GM18498 (cell line): ENCODE results near the gene IP6K3.

Experiments used
- ATAC-seq: cut with Tn5 transposase; IDR thresholded peaks from one replicate; pipeline ENCODE4 v1.9.1; 2021; ENCODE audit warnings: mild to moderate bottlenecking, moderate library complexity; ENCODE audit not compliant: unreplicated experiment

Gene IP6K3

GRCh38 chr6:33777398-33778388 lies 31.0 kb upstream of the IP6K3 start:
- ATAC-seq, result no peak

DNA sequence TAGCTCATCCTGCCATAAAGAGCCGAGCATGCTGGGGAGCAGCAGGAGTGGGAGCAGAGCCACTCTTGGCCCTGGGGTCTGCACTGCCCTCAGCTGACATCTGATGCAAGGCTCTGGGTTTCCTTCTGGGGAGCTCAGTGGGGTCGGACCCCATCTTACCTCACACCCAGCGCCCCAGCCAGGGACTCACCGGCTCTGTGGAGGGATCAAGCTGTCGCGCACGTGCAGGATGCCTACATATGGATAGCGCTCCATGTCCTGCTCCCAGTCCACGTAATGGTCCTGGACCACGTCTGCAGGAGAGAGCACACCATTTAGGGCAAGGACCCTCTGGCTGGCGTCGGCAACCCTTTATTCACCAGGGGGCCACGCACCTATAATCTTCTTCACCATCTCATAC lies 30.1 kb upstream of the IP6K3 start:
- ATAC-seq, result no peak

GRCh38 chr6:33776186-33776585 lies 29.5 kb upstream of the IP6K3 start:
- no peak for ATAC-seq

GRCh38 chr6:33774774-33775173 lies 28.1 kb upstream of the IP6K3 start:
- no peak for ATAC-seq

- no peak for ATAC-seq
Measured at GRCh38 chr6:33772902-33773472, 26.3 kb upstream of the IP6K3 start.

- ATAC-seq, result no peak
Measured at GRCh38 chr6:33772082-33772830, 25.6 kb upstream of the IP6K3 start.

DNA sequence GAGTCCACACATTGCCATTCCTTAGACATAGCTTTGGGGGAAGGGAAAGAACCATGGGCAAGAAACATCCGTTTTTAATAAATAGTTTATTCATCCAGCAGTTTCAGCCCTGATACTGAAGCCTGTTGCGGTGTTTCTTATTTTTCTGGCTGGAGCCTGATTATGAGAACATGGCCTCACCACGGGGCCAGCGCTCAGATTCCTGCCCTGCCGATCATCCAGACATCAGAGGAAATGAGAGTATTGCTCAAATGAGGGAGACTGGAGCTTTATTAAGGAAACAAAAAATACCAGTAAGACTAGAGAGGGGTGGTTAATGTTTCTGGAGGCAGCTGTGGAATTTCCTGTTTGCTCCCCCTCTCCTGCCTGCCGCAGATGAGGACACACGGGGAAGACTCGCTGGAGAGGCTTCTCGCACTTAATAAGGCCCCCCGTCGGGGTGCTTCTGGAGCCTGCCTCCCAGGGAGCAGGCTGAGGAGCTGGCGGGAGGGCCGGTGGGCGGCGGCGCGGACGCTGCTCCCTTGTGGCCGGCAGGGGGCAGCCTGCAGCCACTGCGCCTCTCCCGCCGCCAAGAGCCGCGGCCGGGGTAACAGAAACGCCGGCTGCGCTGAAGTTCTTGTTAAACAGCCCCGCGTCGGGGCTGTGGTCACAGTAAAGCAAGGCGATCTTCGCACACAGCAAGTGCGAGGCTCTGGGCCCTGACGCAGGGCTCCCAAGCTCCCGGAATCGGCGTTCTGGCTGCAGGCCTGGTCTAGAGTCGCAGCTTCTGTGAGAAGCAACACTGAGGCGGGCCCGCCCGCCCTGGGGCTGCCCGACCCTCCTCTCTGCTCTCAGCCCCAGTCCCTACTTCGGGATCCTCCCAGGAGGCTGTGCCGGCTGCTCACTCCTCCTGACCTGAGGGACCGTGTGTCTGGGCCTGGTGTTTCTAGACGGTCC lies 24.7 kb upstream of the IP6K3 start:
- ATAC-seq, result no peak

DNA sequence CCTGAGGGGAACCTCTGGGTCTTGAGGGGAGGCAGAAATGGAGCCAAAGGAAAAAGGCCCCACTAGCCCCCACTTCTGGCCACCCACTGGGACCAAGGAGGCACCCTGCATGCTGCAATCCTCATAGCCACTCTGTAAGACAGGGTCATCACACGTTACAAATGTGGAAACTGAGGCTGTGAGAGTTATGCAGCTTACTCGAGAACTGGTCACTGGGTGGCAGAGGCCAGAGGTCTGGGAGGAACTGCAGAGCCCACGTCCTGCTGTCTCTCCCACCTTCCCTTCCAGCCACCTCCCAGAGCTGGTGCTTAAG lies 24.1 kb upstream of the IP6K3 start:
- no peak for ATAC-seq

DNA sequence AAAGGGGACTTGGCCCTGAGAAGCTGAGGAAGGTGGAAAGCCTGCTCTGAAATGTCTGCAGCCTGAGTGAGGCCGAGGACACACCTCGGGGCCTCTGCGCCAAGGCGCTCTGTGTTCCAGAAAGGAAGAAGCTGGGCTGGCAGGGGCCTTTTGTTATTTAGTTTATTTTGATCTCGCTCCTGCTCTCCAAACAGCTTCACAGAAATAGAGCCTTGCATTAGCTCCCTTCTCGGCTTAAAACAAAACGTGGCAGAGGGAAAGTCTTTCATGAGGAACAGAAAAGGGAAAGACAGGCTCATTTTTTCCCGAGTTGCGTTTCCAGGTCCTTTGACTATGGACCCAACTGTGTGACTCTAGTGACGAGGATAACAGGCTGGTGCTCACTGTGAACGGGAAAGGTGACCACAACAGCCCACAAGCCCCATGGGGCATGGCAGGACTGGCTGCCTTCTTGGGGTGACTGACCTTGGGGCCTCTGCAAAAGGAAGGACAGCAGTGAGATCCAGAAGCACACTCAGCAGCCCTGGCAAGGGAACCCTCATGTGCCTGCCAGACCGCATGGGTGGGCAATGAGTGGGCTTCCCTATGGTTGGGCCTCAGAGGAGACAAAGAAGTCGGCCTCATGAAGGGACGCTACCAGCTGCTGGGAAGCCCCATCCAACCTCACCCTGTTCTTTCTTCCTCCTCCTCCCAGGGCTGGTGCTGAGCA lies 23.6 kb upstream of the IP6K3 start:
- ATAC-seq, result no peak

DNA sequence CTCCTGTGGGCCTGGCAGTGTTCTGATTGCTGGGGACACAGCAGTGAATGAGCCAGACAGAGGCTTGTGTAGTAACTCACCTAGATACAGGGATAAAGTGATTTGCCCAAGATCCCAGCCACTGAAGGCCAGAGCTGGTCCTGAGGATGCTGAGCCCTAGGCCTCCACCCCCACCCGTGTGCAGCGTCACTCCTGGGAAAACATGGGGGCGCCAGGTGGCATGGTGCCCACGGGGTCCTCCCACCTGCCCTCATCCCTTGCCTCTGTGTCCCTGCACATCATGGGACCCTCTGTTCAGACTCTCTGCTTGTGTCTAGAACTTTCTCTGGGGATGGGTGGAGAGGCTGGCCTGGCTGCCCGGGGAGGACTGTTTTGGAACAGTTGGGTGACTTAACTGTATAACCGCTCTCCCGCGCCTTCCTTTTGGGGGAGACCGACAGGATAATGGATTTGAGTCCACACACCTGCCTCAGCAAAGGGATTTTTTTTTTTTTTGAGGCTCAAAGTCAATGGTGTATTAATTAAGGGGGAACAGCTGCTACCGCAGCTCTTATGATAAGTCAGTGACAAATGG lies 22.6 kb upstream of the IP6K3 start:
- ATAC-seq, result no peak

- no peak for ATAC-seq
Measured at GRCh38 chr6:33768644-33769120, 22.0 kb upstream of the IP6K3 start.

- no peak for ATAC-seq
Measured at GRCh38 chr6:33766921-33767907, 20.5 kb upstream of the IP6K3 start.

- no peak for ATAC-seq
Measured at GRCh38 chr6:33765368-33765767, 18.7 kb upstream of the IP6K3 start.

DNA sequence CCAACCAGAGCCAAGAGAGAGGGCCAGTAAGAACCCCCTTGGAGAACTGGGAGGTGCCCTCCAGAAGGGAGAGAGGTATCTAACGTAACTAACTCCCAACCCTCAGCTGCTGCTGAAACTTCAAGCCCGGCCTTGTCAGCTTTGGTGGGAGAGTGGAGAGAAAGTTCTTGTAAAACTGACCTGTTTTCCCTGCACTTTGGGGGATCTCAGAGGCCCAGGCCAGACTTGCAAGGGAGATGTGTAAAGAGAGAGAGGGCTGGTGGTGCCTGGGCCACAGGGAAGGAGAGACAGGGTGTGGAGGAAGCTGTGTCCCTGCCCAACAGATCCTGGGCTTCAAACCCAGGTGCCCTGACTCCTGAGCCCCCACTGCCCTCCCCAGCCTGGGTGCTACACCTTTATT lies 17.3 kb upstream of the IP6K3 start:
- no peak for ATAC-seq

GRCh38 chr6:33763483-33763882 lies 16.8 kb upstream of the IP6K3 start:
- ATAC-seq, result no peak

DNA sequence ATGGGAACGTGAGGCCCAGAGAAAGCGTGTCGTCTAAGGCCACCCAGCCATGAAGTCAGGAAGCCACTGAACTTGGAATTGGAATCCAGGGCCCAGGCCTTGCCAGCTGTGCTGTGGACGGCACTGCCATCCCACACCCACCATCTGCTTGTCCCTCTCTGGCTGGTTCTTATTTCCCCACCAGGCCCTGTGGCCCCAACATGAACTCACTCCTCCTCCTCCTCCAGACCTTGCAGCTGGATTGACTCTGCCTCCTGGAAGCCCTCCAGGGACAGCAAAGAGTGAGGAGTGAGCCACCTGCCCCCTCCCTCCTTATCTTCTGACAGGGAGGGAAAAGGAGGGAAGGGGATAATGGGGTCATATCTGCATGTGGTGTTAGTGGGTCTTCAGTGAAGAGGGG lies 16.0 kb upstream of the IP6K3 start:
- ATAC-seq, result no peak

DNA sequence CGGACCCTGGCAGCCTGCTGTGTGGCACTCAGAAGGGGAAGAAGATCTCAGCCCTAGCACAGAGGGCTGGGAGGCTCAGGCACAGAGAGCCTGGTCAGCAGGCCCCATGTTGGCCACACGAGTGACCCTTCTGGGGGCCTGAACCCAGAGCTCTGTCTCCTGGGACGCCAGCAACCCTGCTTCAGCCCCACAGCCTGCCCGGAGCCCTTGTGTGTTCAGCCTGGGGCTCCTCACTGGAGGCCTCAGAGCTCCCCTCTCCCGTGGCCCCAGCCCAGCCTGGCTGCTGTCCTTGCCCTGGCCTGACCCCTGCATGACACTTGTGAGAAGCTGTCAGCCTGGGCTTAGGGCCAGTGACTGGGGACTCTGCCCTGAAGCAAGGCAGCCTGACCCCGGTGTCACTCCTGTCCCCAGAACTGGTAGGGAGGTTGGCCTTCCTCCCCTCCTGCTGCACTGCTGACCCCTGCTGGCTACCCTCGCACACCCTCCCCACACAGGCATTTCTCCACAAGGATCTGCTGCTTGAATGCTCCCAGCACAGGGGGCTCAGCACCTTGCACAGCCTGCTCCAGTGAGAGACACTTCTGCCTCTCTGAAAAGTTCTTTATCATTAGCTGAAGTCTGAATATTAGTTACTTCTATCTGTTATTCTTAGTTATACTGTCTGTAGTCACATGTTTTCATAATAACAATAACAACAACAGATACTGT lies 15.4 kb upstream of the IP6K3 start:
- no peak for ATAC-seq

DNA sequence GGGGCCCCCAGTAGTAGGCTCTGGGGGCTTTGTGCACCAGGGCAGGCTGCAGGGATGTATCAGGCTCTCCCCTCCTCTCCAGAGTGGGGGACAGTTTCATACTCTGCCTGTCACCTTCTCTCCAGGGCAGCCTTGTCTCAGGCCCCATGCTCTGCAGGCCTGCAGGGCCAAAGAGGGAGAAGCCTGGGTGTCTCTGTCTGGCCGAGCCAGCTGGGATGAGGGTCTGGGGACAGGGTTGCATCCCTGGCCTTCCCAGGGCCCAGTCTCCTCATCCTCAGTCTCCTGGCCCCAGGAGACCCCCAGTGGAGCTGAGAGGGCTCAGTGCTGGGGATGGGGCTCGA lies 14.8 kb upstream of the IP6K3 start:
- ATAC-seq, result no peak
